Measurements from ENCODE around the gene PLA2R1. TPM values are rescaled to one million over a fixed set of nuclear protein-coding genes. Genes with fewer than 3 reads are reported as not detected.

PLA2R1 gene
- total RNA-seq, 1 experiment from 2014 or later, result 7.1 TPM

DNA sequence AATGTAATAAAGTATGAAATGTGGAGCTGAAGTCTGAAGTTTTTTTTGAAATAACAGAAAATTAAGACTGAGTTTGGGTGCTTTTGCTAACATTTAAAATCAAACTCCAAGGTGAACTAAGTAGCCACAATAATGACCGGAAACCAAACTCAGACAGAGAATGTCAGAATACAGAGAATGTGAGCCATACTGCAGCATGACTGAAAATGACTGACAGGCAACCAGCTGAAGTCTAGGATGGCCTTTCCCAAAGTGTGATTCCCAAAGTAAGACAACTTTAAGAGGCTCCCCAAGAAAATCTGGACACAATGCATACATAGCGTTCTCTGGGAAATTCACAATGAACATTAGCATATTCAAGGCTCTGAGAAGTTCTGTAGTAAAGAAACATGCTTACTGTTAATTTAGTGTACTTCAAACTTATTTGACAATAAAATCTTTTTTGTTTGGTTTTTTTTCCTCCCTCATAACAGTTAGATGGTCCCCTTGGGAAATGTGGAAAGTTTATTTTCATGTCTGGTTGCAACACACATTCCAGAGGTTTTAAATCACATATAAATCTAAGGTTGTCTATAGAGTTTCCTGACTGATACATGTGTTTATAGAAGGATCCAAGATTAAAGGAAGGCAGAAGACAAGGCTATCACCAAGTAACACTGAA, 28.6 kb downstream of the PLA2R1 start:
- peak; percentile 86 for DNase-seq (ENCODE audit: low read depth)

- no peak for DNase-seq (ENCODE audit: low read depth)
These were observed 33.2 kb downstream of the PLA2R1 start for GRCh38 chr2:160029270-160029628.

DNA sequence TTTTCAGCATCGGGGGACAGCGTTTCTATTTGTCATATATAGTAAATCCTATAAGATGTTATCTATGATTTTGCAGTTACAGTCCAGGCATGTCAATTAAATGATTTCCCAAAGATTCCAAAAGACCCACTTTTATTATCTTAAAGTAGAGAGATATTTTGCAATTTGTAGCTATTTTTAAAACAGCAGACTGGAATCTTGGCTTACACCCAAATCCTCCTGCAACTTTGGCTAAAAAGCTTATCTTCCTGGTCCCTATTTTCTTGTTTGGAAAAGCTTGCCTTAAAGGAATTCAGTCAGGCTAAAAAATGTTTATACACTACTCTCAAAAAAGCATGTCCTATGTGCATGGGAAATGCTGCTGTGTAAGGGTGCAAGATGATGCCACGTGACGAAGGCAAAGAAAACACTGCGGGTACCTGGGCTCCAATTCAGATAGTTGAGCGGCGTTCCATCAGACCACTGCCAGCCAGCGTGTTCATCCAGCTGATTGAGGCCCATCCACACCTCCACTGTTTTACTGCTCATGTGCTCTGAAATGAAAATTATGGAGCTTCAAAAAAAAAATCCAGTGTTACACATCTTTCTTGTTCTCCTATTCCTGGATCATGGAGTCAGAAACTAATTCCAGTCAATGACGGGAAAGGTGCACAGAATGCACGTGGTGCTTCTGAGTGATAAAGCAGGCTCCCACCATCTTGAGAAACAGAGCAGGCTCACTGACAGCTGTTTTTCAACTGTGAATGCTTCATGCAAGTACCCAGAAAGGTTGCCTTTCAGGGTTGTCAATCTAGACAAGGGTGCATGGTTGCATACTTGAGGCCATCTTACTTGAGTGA, 33.8 kb downstream of the PLA2R1 start:
- peak; percentile 17 for DNase-seq (ENCODE audit: low read depth)

DNA sequence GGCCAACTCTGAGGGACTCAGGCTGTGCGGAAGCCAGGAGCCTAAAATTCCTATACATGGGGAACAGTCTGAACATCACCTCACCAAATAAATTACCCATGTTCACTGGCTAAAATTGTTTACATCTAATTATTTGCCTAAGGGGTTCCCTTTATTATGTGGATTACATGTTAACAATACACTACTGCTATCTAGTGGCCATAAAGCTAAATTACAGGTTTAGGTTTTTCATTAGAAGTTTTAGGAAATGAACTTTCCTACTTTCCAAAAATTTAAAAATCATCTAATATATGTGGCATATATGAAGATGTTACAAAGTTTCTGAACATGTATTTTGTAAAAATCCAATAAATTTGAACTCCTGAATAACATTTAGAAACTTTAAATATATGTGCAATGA, 40.3 kb downstream of the PLA2R1 start:
- no peak for DNase-seq (ENCODE audit: low read depth)

DNA sequence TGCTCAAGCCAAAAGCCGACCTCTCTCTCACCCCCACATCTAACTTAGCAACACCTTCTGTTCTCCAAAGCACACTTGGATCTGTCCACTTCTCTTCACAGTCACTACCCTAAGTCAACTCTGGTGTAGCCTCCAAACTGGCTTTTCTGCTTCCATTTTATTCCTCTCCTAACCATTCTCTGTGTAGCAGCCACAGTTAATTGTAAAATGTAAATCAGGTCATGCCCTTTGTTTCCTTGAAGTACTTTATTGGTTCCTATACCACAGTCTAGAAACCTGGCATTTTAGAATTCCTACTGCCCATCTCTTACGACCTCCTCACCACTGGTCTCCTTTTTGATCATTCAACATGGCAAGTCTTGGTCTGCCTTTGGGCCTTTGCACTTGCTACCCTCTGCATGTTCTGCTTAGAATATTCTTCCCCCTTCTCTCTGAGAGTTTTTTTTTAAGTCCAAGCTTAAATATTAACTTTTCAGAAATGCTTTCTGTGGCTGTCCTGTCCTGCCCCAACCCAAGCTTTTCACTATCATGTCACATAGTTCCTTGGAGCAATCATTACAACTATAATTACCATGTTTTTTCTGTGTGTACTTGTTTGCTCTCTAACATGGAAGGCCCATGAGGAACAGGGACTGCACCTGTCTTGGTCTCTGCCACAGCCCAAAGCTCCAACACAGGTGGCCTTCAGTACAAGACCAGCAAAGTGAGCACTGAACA, 42.9 kb downstream of the PLA2R1 start:
- no peak for DNase-seq (ENCODE audit: low read depth)

- DNase-seq (ENCODE audit: low read depth), result no peak
These were observed 46.7 kb downstream of the PLA2R1 start for GRCh38 chr2:160015746-160016145.

DNA sequence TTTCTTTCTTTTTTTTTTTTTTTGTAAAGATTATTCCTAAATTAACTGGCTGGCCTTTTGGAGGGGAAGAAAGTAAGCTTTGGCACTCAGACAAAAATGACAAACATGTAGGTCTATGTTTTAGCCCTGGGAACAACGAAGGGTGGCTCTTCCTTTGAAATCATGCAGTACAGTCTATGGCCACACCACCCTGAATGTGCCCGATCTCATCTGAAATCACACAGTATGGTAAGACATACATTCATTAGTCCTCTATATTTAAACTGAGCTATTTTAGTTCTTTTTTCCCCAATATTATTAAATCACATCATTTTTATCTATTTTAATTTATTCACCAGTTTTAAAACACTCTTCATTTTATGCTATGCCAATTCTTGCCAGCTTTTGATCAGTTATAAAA, 48.2 kb downstream of the PLA2R1 start:
- no peak for DNase-seq (ENCODE audit: low read depth)

DNA sequence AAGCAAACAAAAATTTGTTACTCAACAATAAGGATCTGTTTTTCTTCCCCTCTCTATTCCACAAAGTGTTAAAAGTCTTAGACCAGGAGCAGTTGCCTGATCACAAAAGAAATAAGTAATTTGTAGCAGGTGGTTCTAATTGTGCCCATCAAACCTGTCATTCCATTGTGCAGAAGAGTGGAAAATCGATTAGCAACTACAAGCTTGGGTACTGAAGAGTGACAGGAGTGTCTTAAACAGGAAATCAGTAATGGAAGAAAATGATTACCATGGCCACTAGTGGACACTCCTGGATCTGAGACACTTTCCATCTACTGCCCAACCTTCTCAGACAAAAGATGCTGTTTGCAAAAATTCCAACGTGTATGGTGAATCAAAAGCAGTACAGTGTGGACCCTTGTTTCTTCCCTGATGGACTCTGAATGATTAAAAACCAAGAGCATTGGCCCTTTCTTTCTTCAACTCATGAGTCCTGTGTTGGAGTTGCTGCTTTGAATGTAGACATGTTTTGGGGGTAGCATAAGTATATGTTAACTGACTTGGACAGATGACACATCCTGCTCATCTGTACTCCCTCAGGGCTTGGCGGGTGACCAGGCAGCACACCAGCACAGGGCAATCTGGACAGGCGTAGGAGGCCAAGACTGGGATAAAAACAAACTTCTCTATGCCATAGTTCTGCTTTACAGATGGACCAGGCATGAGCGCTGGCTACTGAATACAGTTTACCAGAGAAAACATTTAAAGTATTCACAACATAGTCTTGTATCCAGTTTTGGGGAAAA, 51.9 kb downstream of the PLA2R1 start:
- no peak for DNase-seq (ENCODE audit: low read depth)

GRCh38 chr2:160007111-160007510, 55.3 kb downstream of the PLA2R1 start:
- DNase-seq (ENCODE audit: low read depth), result no peak

DNA sequence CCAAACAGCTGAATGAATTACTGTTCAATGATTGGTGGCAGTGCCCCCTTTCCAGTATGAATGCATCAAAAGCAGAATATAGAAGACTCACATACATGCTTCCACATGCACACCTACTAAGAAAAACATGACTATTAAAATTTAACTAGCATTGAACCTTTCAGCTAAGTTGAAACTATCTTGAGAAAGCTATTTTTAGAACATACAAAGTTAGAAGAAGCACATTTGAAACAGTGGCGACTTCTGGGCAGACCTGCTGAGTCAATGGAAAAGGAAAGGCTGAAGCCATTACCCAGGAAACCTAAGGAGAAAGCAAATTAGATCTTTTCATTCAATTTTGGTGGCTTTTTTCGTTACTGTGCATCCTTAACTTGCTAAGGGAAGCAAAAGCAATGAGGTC, 55.9 kb downstream of the PLA2R1 start:
- no peak for DNase-seq (ENCODE audit: low read depth)

DNA sequence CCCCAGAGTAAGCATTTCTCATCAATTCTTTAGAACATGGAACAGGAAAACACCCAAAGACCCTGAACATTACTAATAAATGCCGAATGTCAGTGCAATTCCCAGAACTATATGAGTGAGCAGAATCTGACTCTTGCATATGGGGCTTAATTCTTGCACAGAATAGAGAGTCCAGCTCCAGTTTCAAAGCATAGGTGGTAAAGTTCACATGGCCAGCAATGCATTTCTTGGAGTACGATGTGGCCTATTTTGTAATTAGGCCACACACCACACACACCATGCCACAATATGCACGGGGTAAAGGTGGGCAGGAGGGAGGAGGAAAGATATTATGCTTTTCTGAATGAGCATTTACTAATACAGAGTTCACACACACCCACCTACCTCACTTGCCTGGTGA, 56.5 kb downstream of the PLA2R1 start:
- DNase-seq (ENCODE audit: low read depth), result no peak

DNA sequence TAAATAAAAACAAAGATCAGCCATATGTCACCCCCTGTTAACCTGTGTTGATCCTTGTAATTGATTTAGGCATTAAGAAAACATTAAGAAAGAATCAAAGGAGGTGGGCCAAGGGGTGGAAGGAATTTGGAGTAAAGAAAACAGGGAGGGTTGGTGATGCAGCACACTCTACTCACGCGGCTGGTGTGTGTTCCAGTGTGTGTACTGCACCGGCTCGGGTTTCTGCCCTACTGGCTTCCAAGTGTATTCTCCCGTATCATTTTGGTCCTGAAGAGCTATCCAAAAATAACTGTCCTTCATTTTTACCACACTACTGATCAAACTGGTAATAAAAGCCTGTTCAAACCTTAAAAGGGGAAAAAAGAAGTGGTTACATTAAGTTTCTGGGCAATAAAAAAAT, 56.9 kb downstream of the PLA2R1 start:
- DNase-seq (ENCODE audit: low read depth), result no peak

GRCh38 chr2:159998961-159999360, 63.5 kb downstream of the PLA2R1 start:
- DNase-seq (ENCODE audit: low read depth), result peak; percentile 25

DNA sequence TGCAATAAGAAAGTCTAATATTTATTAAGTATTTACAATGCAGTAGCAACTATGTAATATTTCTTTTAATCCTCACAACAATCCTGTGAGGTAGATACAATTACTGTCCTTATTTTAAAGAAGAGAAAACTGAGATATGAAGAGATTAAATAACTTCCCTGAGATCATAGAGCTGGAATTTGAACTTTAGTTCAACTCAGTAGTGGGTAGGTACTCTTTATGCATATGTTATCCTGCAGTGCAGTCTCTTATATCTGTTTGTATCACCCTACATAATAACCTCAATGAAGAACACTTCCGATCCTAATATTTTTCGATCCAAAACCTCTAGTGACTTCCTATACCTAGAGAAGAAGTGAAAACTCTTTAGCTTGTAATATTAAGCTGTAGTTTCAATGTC, 64.2 kb downstream of the PLA2R1 start:
- no peak for DNase-seq (ENCODE audit: low read depth)

- DNase-seq (ENCODE audit: low read depth), result peak; percentile 76
These were observed 65.4 kb downstream of the PLA2R1 start for GRCh38 chr2:159996792-159997546.

GRCh38 chr2:159995038-159995437, 67.4 kb downstream of the PLA2R1 start:
- DNase-seq (ENCODE audit: low read depth), result no peak

DNA sequence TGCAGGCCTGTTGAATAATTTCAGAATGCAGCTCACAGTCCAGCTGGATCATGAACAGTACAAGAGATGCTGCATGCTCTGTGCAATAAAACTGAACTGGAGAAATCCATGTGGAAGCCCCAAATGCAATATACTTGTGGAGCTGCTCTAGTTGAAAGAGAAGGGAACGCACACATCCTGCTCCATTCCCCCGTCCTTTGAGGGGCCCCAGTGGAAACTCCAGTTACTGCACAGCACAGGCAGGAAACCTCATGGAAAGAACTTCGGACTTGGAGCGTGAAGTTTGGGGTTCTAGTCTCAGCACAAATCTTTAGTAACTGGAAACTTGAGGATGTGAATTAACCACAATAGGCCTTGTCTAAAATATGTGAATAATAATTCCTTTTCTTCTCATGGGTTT, 73.2 kb downstream of the PLA2R1 start:
- DNase-seq (ENCODE audit: low read depth), result no peak

GRCh38 chr2:159988412-159988970, 73.9 kb downstream of the PLA2R1 start:
- DNase-seq (ENCODE audit: low read depth), result no peak

GRCh38 chr2:159987181-159987580, 75.2 kb downstream of the PLA2R1 start:
- DNase-seq (ENCODE audit: low read depth), result no peak

DNA sequence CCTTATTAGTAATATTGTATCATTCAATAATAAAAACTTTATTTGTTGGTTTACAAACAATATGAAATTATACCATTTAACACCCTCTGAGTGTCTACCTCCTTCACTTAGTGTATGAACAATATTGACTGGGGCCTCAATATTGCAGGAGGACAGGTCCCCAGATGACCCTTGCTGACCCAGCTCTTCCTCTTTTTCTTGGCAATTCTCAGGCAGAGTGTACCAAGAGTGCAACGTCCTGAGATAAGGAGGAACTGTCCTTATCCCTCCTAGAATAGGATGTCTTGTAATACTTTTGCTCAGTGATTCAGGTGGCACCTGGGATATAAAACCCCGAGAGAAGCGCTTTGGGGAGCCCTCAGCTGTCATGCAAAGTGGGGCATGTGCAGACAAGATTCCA, 76.8 kb downstream of the PLA2R1 start:
- DNase-seq (ENCODE audit: low read depth), result no peak

- no peak for DNase-seq (ENCODE audit: low read depth)
These were observed 78.4 kb downstream of the PLA2R1 start for GRCh38 chr2:159984034-159984433.

Data from LHCN-M2 (cell line).